Measurements from ENCODE around the gene TRPM8.

DNA sequence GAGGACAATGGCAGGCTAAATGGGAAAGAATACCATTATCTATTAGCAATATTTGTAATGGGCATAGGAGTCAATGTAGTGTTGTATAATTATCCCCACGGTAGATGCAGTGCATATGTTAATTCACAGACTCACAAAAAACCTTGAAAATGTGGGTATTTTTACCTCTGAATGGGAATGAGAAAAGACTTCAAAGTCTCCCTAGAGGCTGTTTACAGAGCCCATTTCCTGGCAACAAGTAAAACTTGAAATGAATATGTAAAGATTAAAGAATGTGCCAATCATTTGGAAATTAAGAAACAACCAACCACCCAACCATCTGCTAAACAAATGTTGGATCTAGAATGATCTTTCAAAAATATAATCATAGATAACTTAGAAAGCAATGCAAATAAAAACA is 27.1 kb downstream of the TRPM8 start:
- no peak for TF ChIP-seq CTCF (IDR thresholded peaks at IDR 0.05)
- TF ChIP-seq POLR2A (IDR thresholded peaks at IDR 0.05) = no peak
